ENCODE measurements around the gene HLA-DQB1. TPM values are rescaled to one million over a fixed set of nuclear protein-coding genes. Genes with fewer than 3 reads are reported as not detected.

Gene HLA-DQB1
- total RNA-seq, 3 donors from 2014 or later (not counting 1 experiment from before 2014, with no cell fraction given) = 24.8 to 97.3 (median 25.5) TPM

GRCh38 chr6:32665661-32666060 lies 796 bp downstream of the HLA-DQB1 start:
- Histone ChIP-seq H3K27me3 (ENCODE audit: control insufficient read depth, insufficient read depth, low read length) (no peaks in the 10 kb centered on the region), H3K27ac (ENCODE audit: low read length) (peak overlapping the region; percentile 77), H3K9me3 (ENCODE audit: control insufficient read depth, insufficient read depth, low read length) (no peaks in the 10 kb centered on the region), H3K4me1 (ENCODE audit: control insufficient read depth, insufficient read depth, low read length) (peaks cover 14% of the 10 kb centered on the region), H3K4me3 (ENCODE audit: low read length) (peak overlapping the region; percentile 43), H3K36me3 (ENCODE audit: control insufficient read depth, insufficient read depth, low read length) (no peaks in the 10 kb centered on the region)
- peak overlapping the region; percentile 80 to 92 for H3K27ac Mint-ChIP-seq
- H3K27me3 Mint-ChIP-seq (ENCODE audit: low read depth in 2 of 2) = peaks cover 17 to 50% of the 10 kb centered on the region in 2 donors
- no peaks in the 10 kb centered on the region for H3K36me3 Mint-ChIP-seq
- 0% methylated on average over 3 of the region's 3 CpGs for WGBS (ENCODE audit: insufficient coverage)
- TF ChIP-seq CTCF (IDR thresholded peaks at IDR 0.05) = no peak
- intact Hi-C loops (cut with micrococcal nuclease) = loop anchor here (1.0 kb wide), 2 partner anchors 20 to 42 kb away; no protein-coding TSS in a partner anchor
- H3K4me3 Mint-ChIP-seq = peak overlapping the region; percentile 85
- DNase-seq (peak in 1 of 2 donors; percentile 10), ATAC-seq (peak in 2 of 3 donors; percentile 22 to 63)
- peaks cover 23 to 41% of the 10 kb centered on the region in 2 donors for H3K4me1 Mint-ChIP-seq
- H3K9me3 Mint-ChIP-seq = no peaks in the 10 kb centered on the region

GRCh38 chr6:32664827-32665362 lies 1.6 kb downstream of the HLA-DQB1 start:
- Histone ChIP-seq H3K36me3 (ENCODE audit: control insufficient read depth, insufficient read depth, low read length) (no peaks in the 10 kb centered on the region), H3K4me3 (ENCODE audit: low read length) (peak overlapping the region; percentile 43), H3K27ac (ENCODE audit: low read length) (peak overlapping the region; percentile 77), H3K4me1 (ENCODE audit: control insufficient read depth, insufficient read depth, low read length) (peaks cover 14% of the 10 kb centered on the region), H3K9me3 (ENCODE audit: control insufficient read depth, insufficient read depth, low read length) (no peaks in the 10 kb centered on the region), H3K27me3 (ENCODE audit: control insufficient read depth, insufficient read depth, low read length) (no peaks in the 10 kb centered on the region)
- Mint-ChIP-seq H3K4me1 (peaks cover 26 to 44% of the 10 kb centered on the region in 2 donors), H3K36me3 (no peaks in the 10 kb centered on the region), H3K9me3 (no peaks in the 10 kb centered on the region), H3K27me3 (ENCODE audit: low read depth in 2 of 2) (peaks cover 15 to 43% of the 10 kb centered on the region in 2 donors), H3K27ac (peak overlapping the region; percentile 80 to 92), H3K4me3 (peak overlapping the region; percentile 85)
- WGBS (ENCODE audit: insufficient coverage) = 2% methylated on average over 45 of the region's 47 CpGs
- peak; percentile 57 to 68 (median 65) for ATAC-seq
- intact Hi-C loops (cut with micrococcal nuclease) = loop anchor here (1.0 kb wide), 1 partner anchor 42 kb away; no protein-coding TSS in a partner anchor
- peak; percentile 43 to 68 for DNase-seq
- no peak for TF ChIP-seq CTCF (IDR thresholded peaks at IDR 0.05)

GRCh38 chr6:32664354-32664753 lies 2.1 kb downstream of the HLA-DQB1 start:
- Histone ChIP-seq H3K36me3 (ENCODE audit: control insufficient read depth, insufficient read depth, low read length) (no peaks in the 10 kb centered on the region), H3K27ac (ENCODE audit: low read length) (no peak overlapping the region), H3K4me3 (ENCODE audit: low read length) (no peak overlapping the region), H3K9me3 (ENCODE audit: control insufficient read depth, insufficient read depth, low read length) (no peaks in the 10 kb centered on the region), H3K27me3 (ENCODE audit: control insufficient read depth, insufficient read depth, low read length) (no peaks in the 10 kb centered on the region), H3K4me1 (ENCODE audit: control insufficient read depth, insufficient read depth, low read length) (peaks cover 14% of the 10 kb centered on the region)
- no peak for ATAC-seq
- WGBS (ENCODE audit: insufficient coverage) = 2% methylated on average over 15 of the region's 26 CpGs
- Mint-ChIP-seq H3K9me3 (no peaks in the 10 kb centered on the region), H3K4me3 (peak overlapping the region; percentile 79), H3K4me1 (peaks cover 29 to 47% of the 10 kb centered on the region in 2 donors), H3K27ac (peak overlapping the region in 1 of 2 donors; percentile 92), H3K36me3 (no peaks in the 10 kb centered on the region), H3K27me3 (ENCODE audit: low read depth in 2 of 2) (peaks cover 11 to 38% of the 10 kb centered on the region in 2 donors)
- no peak for TF ChIP-seq CTCF (IDR thresholded peaks at IDR 0.05)
- intact Hi-C loops (cut with micrococcal nuclease) = no loop called here
- no peak for DNase-seq
